Activated CD8-positive, alpha-beta memory T cell treated with anti-CD3 and anti-CD28 coated beads for 36 hours (primary cell): ENCODE measurements around the gene MLN. TPM values are rescaled to one million over a fixed set of nuclear protein-coding genes. Genes with fewer than 3 reads are reported as not detected.

Experiments used
- CTCF ChIA-PET: fragments of 350-600 bp; sonication (Branson Sonifier 250); formaldehyde crosslinking; loops from one replicate; lab custom pipeline; 2021; ENCODE audit warnings: antibody characterized with exemption; lab: Charles Lee
- POLR2A ChIA-PET: fragments of 350-600 bp; sonication (Branson Sonifier 250); formaldehyde crosslinking; loops from one replicate; lab custom pipeline; 2021; ENCODE audit warnings: antibody characterized with exemption; lab: Charles Lee
- total RNA-seq, 2 experiments: library from RNA; stranded (reverse); gene quantifications; one replicate each; pipeline ENCODE4 v1.2.3, GENCODE V29; 2021

MLN gene
- total RNA-seq, 2 experiments from 2014 or later: not detected

DNA sequence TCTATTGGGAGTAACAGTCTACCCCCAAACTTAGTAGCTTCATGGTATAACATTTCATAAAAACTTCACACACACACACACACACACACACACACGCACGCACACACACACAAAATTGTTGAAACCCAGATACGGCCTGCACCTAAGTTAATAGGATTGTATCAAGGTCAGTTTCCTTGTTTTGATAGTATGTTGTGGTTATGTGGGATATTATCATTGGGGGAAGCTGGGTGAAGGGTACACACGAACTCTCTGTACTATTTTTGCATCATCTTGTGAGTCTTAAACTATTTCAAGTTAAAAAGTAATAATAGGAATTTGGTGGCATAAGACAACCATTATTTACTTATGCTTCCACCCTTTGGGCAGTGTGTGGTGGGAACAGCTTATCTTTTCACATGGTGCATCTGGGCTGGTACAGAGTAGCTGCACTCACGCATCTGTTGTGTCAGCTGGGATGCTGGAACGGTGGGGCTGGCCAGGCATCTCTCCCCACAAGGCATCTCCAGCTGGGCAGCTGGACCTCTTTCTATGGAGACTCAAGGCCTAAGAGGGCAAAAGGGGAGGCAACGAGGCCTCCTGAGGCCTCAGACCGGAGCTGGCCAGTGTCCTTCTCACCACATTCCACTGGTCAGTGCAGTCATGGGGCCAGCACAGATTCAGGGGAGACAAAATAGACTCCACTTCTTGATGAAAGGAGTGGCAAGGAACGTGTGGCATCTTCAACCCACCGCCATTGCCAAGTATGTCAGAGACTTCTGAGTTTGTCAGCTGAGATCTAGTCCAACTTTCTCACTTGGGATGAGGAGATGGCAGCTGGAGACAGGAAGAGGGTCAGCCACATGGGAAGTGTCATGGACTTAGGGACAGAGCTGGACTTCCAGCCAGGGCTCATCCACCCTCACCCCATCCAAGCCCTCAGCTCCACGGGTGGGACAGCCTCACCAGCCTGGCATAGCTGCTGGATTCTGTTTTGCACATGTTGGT, 36.6 kb downstream of the MLN start:
- ChIA-PET CTCF (interaction anchor here (1.2 to 6.4 kb wide), 10 partner anchors 11 to 394 kb away, joined by 3 to 32 read pairs (median 4); partner anchors contain the start of gene UQCC2), POLR2A (interaction anchor here (0.5 kb wide), 1 partner anchor 396 kb away, joined by 3 read pairs; no protein-coding TSS in a partner anchor)

- ChIA-PET CTCF (no interaction called here), POLR2A (no interaction called here)
Measured at GRCh38 chr6:33765368-33765767, 38.4 kb downstream of the MLN start.

DNA sequence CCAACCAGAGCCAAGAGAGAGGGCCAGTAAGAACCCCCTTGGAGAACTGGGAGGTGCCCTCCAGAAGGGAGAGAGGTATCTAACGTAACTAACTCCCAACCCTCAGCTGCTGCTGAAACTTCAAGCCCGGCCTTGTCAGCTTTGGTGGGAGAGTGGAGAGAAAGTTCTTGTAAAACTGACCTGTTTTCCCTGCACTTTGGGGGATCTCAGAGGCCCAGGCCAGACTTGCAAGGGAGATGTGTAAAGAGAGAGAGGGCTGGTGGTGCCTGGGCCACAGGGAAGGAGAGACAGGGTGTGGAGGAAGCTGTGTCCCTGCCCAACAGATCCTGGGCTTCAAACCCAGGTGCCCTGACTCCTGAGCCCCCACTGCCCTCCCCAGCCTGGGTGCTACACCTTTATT, 39.8 kb downstream of the MLN start:
- ChIA-PET CTCF (no interaction called here), POLR2A (interaction anchor here (0.6 kb wide), 1 partner anchor 290 kb away, joined by 3 read pairs; no protein-coding TSS in a partner anchor)

DNA sequence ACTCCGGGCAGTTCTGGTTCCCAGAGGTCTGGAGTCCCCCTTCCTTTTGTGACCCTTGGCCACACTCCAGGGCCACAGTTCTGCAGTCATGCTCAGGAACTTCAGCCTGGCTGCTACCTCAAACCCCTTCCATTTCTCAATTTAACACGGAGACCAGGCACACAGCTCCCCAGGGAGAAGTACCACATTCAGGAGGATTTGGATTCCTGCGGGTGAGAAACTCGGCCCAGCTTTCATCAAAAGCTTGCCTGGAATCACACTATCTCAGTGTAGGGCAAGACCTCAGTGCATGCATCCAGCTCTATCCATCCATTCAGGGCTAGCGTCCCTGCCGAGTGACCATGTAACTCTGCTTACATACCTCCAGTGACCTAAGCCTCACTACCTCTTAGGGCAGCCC, 40.3 kb downstream of the MLN start:
- CTCF ChIA-PET: no interaction called here
- POLR2A ChIA-PET: interaction anchor here (0.6 kb wide), 1 partner anchor 291 kb away, joined by 3 read pairs; no protein-coding TSS in a partner anchor

DNA sequence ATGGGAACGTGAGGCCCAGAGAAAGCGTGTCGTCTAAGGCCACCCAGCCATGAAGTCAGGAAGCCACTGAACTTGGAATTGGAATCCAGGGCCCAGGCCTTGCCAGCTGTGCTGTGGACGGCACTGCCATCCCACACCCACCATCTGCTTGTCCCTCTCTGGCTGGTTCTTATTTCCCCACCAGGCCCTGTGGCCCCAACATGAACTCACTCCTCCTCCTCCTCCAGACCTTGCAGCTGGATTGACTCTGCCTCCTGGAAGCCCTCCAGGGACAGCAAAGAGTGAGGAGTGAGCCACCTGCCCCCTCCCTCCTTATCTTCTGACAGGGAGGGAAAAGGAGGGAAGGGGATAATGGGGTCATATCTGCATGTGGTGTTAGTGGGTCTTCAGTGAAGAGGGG, 41.1 kb downstream of the MLN start:
- ChIA-PET CTCF (interaction anchor here (0.7 to 2.8 kb wide), 2 partner anchors 8 to 49 kb away, joined by 3 to 9 read pairs; no protein-coding TSS in a partner anchor), POLR2A (no interaction called here)

DNA sequence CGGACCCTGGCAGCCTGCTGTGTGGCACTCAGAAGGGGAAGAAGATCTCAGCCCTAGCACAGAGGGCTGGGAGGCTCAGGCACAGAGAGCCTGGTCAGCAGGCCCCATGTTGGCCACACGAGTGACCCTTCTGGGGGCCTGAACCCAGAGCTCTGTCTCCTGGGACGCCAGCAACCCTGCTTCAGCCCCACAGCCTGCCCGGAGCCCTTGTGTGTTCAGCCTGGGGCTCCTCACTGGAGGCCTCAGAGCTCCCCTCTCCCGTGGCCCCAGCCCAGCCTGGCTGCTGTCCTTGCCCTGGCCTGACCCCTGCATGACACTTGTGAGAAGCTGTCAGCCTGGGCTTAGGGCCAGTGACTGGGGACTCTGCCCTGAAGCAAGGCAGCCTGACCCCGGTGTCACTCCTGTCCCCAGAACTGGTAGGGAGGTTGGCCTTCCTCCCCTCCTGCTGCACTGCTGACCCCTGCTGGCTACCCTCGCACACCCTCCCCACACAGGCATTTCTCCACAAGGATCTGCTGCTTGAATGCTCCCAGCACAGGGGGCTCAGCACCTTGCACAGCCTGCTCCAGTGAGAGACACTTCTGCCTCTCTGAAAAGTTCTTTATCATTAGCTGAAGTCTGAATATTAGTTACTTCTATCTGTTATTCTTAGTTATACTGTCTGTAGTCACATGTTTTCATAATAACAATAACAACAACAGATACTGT, 41.7 kb downstream of the MLN start:
- ChIA-PET CTCF (interaction anchor here (0.7 to 2.8 kb wide), 4 partner anchors 9 to 62 kb away, joined by 3 to 9 read pairs (median 4); partner anchors contain the start of gene UQCC2), POLR2A (no interaction called here)

GRCh38 chr6:33761581-33761921, 42.3 kb downstream of the MLN start:
- CTCF ChIA-PET: interaction anchor here (1.0 to 2.8 kb wide), 3 partner anchors 9 to 62 kb away, joined by 3 to 9 read pairs (median 4); partner anchors contain the start of gene UQCC2
- POLR2A ChIA-PET: no interaction called here

- POLR2A ChIA-PET: interaction anchor here (0.7 kb wide), 1 partner anchor 185 kb away, joined by 3 read pairs; no protein-coding TSS in a partner anchor
- CTCF ChIA-PET: interaction anchor here (1.0 to 2.8 kb wide), 3 partner anchors 9 to 16 kb away, joined by 3 to 9 read pairs (median 4); no protein-coding TSS in a partner anchor
Measured at GRCh38 chr6:33759887-33760629, 43.7 kb downstream of the MLN start.

DNA sequence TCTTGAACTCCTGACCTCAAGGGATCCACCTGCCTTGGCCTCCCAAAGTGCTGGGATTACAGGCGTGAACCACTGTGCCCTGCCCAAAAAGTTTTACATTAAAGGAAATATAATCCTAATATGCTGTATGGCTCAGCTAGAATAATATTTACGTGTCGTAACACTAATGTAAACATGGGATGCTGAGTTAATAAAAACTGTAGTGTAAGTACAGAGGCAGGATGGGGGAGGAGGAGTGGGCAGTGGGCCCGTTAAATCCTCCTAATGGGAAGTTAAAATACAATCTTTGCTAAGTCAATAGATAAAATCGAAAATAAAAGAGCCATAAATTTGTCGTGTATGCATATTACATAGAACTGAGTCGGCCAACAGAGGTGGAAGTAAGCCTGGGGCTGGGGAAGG, 45.0 kb downstream of the MLN start:
- ChIA-PET CTCF (interaction anchor here (1.0 kb wide), 1 partner anchor 11 kb away, joined by 3 read pairs; no protein-coding TSS in a partner anchor), POLR2A (no interaction called here)

GRCh38 chr6:33757906-33758305, 45.9 kb downstream of the MLN start:
- ChIA-PET CTCF (interaction anchor here (1.6 kb wide), 1 partner anchor 14 kb away, joined by 4 read pairs; no protein-coding TSS in a partner anchor), POLR2A (no interaction called here)

- ChIA-PET POLR2A (no interaction called here), CTCF (interaction anchor here (1.6 kb wide), 1 partner anchor 15 kb away, joined by 4 read pairs; no protein-coding TSS in a partner anchor)
Measured at GRCh38 chr6:33757113-33757512, 46.7 kb downstream of the MLN start.

GRCh38 chr6:33756211-33756954, 47.4 kb downstream of the MLN start:
- ChIA-PET POLR2A (interaction anchor here (0.6 kb wide), 1 partner anchor 30 kb away, joined by 3 read pairs; no protein-coding TSS in a partner anchor), CTCF (interaction anchor here (1.6 kb wide), 1 partner anchor 16 kb away, joined by 4 read pairs; no protein-coding TSS in a partner anchor)

DNA sequence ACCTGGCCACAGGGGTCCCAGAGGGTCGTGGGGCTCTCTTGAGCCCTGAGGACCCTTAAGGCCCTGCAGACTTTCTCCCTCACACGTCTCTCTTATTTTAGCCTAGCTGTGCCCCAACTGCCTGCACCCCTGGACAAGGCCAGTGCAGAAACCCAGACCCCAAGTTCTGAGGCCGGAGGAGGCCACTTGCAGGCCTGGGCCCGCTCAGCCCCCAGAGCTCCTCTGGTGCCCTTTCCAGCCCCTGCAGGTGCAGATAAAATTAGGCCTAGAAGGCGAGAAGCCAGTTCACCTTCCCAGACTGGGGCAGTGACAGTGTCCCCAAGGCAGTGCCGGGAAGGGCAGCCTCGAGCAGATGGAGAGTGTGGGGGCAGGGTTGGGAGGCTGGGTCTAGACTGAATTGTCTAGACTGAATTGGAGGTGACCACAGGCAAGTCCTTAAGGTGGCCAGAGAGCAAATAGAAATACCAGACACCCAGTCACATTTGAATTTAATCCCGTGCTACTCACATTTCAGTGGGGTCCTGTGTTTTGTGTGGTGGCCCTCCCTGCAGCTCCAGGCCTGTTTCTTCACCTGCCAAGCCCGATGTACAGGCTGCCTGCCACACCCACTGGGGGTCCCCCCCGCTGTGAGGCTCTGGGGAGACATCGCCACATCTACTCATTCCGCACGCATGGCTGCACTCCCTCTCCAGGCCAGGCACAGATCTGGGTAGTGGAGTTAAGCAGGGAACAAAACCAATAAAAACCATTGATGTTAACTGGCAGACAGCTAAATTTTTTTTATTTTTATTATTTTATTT, 48.5 kb downstream of the MLN start:
- POLR2A ChIA-PET: no interaction called here
- CTCF ChIA-PET: no interaction called here

DNA sequence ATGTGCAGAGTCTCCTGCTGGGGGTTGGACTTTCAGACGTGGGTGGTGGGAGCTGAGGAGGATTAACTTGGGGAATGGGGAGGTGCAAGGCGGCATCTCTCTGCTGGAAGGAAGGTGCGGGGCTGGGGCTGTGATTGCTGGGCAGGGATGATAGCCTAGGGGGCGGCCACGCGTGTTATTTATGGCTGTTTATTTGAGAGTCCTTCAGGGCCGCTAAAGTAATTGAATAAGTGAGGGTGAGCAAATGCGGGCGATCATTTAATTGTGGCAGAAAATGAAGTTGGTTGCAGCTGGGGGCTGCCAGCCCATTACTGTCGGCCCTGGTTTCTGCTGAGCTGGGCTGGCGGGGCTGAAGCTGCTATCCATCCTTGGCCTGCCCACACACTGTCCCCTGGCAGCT, 49.6 kb downstream of the MLN start:
- ChIA-PET POLR2A (no interaction called here), CTCF (interaction anchor here (1.1 kb wide), 1 partner anchor 10 kb away, joined by 4 read pairs; no protein-coding TSS in a partner anchor)

- CTCF ChIA-PET: no interaction called here
- POLR2A ChIA-PET: no interaction called here
Measured at GRCh38 chr6:33752646-33753015, 51.2 kb downstream of the MLN start.

DNA sequence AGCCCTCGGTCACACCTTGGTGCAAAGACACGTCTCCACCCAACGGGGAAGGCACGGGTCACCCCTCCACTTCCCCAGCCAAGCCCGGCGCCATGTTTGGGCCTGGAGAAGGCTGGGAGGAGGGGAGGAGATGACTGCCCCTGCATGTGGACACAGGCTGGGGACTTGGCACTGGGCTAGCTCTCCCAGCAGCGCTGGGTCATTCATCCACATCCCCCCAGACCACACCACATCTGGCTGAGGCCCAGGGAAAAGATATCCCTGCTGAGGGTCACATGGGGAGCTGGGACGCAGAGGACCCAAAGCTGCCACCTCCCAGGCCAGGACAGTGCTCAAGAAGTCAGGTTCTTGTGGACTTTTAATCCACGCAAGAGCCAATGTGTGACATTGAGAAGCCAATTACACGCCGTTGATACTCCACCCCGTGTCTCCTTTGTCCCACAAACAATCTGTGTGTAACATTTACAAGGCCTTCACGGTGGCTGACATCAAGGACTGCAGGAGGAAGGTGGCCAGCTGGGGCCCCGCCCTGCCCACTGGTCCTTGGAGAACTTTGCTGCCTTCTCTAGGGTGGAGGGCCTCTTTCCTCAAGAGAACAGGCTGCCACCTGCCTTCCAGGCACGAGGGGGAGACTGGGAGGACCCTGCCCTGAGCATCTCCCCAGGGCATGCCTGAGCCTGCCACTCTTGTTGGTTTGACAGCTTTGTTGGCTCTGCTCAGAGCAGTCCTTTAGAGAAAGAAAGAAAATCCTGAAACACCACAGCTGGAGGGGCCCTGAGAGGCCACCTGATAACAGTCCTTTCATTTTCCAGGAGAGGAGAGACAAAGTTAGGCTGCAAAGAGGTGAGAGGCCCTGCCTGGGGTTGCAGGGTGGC, 51.8 kb downstream of the MLN start:
- ChIA-PET POLR2A (no interaction called here), CTCF (interaction anchor here (1.0 to 1.8 kb wide), 2 partner anchors 9 to 17 kb away, joined by 3 to 4 read pairs; no protein-coding TSS in a partner anchor)
